Stimulated activated CD8-positive, alpha-beta memory T cell treated with anti-CD3 and anti-CD28 coated beads, Interleukin-4, amount 100 ng/mL, for 1 hour (primary cell): ENCODE measurements around the gene PAK4.

Experiments
- DNase-seq, 2 donors: peaks; one replicate each; pipeline ENCODE4 v3.0.0-alpha.2; 2020; ENCODE audit warnings: low read depth in 2 of 2, low spot score in 1 of 2

PAK4 gene

DNA sequence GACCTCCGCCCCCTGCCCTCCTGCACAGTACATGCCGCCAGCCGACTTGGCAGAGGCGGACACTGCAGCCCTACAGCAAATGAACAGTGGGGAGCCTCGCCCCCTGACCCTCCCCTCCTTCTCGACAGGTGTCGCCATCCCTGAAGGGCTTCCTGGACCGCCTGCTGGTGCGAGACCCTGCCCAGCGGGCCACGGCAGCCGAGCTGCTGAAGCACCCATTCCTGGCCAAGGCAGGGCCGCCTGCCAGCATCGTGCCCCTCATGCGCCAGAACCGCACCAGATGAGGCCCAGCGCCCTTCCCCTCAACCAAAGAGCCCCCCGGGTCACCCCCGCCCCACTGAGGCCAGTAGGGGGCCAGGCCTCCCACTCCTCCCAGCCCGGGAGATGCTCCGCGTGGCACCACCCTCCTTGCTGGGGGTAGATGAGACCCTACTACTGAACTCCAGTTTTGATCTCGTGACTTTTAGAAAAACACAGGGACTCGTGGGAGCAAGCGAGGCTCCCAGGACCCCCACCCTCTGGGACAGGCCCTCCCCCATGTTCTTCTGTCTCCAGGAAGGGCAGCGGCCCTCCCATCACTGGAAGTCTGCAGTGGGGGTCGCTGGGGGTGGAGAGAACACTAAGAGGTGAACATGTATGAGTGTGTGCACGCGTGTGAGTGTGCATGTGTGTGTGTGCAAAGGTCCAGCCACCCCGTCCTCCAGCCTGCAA lies 52.9 kb downstream of the PAK4 start:
- no peak for DNase-seq

DNA sequence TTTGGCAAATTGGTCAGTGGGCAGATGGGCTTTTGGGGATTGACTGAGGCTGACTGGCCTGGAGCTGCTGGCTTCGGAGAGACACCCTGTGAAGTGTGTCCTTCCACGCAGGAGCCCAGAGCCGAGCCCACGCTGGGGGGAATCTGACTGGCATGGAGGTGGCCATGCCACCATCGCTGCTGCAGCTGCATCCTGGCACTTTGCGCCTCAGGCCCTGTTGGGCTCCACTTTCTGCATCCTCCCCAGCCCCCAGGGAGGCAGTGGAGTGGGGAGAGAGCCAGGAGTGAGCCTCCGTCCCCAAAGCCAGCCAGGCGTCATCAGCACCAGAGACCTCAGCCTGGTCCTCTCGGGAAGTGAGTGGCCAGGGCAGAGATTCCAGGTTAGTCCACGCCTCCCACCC lies 54.2 kb downstream of the PAK4 start:
- DNase-seq: no peak

DNA sequence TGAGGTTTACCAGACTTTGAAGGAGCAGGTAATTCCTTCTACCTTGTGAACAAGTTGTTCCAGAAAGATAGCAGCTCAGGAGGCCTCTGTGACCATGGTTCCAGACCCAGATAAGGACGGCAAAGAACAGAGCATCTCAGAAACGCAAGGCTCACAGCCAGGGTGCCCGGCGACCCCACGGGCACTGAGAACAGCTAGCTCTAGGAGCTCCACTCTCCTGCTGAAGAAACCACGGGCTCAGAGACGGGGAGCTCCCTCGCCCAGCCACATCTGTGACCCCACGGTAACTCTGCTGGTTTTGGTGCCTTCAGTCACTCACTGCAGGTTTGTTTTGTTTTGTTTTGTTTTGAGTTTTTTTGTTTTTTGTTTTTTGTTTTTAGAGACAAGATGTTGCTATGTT lies 55.2 kb downstream of the PAK4 start:
- no peak for DNase-seq

GRCh38 chr19:39181500-39182173 lies 56.1 kb downstream of the PAK4 start:
- no peak for DNase-seq

- DNase-seq: no peak
These were observed 56.6 kb downstream of the PAK4 start for GRCh38 chr19:39182174-39182505.

DNA sequence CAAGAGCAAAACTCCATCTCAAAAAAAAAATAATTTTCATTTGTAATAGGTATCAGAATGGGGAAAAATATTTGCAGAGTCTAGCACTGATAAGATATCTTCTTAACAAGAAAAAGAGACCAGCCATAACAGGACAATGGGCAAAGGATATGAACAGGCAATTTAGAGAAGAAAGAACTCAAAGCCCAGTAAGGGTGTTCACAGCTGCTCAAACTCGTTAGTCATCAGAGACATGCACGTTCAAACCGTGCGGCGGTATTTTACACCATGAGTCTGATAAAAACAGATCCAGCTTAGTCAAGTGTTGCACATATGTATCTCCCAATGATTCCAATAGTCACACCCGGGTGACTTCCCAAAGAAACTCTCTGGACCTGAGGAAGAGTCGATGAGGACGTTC lies 57.5 kb downstream of the PAK4 start:
- no peak for DNase-seq

- no peak for DNase-seq
These were observed 60.8 kb downstream of the PAK4 start for GRCh38 chr19:39186391-39186790.

DNA sequence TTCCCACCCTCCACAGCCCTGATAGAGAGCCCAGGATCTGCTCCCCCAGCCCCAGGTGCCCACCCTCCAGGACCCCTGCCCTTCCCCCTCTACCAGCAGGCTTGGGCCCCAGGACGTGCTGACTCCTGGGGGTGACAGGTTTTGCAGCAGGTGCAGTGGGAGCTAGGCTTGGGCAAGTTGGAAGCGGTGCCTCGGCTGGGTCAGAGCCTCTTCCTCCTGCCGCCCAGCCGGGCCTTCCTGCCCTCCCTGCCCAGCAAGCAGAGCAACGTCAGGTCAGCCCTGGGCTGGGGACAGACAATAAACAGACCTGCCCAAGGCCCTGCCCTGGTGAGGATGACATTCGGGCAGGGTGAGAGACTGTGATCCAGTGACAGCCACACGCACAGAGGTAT lies 62.0 kb downstream of the PAK4 start:
- DNase-seq: no peak

GRCh38 chr19:39188960-39189359 lies 63.4 kb downstream of the PAK4 start:
- no peak for DNase-seq

DNA sequence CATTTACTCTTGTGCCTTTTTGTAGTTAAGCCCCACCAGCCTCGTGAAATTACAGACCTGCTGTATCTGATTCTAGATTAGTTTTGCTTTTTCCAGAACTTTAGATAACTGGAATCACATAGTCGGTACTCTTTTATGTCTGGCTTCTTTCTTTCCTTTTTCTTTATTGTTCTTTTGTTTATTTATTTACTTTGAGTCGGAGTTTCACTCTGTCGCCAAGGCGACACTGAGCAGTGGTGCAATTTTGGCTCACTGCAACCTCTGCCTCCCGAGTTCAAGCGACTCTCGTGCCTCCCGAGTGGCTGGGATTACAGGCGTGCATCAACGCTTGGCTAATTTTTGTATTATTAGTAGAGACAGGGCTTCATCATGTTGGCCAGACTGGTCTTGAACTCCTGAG lies 65.2 kb downstream of the PAK4 start:
- no peak for DNase-seq

DNA sequence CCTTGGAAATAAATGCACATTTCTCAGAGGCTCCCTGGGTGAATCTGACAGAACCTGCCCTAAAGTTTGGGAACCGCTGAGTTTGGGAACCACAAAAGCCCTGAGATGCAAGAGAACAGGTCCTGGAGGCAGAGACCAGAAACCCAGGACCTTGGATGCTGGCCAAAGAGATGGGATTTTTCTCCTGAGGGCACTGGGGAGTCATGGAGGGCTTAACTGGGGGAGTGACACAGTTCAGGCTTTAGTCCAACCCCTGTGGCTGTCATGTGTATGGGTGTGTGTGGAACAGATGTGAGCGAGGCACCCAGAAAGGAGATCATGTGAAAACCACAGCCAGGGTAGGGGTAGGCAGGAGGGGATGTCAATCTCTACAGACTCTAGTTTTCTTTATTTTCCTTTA lies 67.3 kb downstream of the PAK4 start:
- no peak for DNase-seq

DNA sequence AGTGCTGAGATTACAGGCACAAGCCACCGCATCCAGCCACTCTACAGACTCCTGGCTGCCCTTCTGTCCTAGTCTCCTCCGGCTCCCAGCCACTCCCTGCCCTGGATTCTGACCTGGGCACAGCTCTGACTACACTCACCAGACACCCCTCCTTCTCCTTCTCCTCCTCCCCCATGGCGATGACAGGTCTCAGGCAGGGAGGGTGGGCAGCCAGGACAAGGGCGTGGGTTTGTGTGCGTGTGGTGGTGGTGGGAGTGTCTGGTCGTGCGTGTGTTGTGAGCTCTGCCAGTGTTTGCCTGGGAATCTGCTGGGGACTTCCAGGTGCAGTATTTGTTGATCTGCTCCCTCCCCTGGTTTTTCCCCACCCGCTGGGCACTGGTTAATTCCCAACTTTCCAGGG lies 68.2 kb downstream of the PAK4 start:
- no peak for DNase-seq

GRCh38 chr19:39194832-39195542 lies 69.4 kb downstream of the PAK4 start:
- DNase-seq: no peak

DNA sequence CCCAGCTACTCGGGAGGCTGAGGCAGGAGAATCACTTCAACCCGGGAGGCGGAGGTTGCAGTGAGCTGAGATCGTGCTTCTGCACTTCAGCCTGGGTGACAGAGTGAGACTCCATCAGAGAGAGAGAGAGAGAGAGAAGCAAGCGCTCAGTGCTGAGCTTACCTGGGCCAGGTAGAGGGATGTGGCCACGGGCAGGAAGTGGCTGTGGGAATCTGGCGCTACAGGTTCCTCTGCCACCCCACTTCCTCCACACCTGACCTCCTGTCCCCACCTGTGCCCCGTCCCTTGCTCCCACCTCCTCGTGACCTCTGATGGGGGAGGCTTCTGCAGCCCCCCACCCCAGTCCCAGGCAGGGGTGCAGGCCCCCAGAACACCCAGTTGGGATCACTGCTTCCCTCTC lies 70.2 kb downstream of the PAK4 start:
- no peak for DNase-seq

GRCh38 chr19:39196320-39196719 lies 70.7 kb downstream of the PAK4 start:
- no peak for DNase-seq

DNA sequence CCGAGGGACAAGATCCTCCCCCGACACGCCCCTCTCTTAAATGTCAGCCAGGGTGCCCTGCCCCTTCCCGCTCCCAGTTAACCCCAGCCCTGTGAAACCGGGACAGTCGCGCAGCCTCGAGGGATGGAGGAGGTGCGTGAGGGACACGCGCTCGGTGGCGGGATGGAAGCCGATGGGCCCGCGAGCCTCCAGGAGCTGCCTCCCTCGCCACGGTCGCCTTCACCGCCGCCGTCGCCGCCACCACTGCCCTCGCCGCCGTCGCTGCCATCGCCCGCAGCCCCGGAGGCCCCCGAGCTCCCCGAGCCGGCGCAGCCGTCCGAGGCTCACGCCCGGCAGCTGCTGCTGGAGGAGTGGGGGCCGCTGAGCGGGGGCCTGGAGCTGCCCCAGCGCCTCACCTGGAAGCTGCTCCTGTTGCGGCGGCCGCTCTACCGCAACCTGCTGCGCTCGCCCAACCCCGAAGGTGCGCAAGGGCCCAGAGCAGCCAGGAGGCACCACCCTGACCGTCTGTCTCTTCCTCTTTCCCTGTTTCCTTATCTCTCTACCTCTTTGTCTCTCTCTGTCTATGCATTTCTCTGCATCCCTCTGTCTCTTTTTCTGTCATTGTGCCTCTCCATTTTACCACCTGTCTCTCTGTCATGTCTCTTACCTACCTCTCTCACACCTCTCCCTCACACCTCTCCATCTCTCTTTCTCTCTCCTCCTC lies 71.4 kb downstream of the PAK4 start, which contains the start of gene NCCRP1:
NCCRP1 (plus strand) TSS at position 105 of the 703 bp plus-strand sequence; CDS start at position 124, 19 bp downstream.
- DNase-seq: no peak

DNA sequence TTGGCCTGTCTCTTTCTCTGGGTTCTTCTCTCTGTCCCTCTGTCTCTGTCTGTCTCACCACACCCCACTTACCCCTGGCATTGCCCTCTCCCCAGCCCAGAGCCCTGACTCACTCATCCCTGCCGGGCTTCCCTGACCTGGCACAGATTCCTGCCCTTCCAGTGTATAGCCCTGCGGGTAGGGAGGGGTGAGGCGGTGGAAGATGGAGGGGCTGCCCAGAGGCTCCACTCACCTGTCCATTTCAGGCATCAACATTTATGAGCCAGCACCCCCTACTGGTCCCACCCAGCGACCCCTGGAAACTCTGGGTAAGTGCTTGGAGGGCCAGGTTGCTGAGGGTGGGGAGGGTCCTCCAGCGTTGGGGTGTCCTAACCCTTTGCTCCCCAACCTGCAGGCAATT lies 72.2 kb downstream of the PAK4 start:
- DNase-seq: no peak

DNA sequence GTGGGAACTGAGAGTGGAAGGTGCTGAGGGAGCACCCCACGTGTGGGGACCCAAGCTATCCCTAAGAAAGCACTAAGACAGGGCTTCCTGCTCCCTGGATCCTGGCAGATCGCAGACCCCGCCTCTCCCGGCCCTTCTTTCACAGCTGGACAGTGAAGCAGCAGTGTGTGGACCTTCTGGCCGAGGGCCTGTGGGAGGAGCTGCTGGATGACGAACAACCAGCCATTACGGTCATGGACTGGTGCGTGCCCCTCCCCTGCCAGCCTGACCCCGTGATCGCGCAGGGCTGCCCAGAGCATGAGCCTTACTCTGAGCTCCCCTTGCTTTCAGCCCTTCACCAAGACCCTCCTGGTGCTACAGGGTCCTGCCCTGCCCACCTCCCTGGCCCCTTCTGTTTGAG lies 73.4 kb downstream of the PAK4 start:
- no peak for DNase-seq

- DNase-seq: no peak
These were observed 74.6 kb downstream of the PAK4 start for GRCh38 chr19:39200066-39200802.

DNA sequence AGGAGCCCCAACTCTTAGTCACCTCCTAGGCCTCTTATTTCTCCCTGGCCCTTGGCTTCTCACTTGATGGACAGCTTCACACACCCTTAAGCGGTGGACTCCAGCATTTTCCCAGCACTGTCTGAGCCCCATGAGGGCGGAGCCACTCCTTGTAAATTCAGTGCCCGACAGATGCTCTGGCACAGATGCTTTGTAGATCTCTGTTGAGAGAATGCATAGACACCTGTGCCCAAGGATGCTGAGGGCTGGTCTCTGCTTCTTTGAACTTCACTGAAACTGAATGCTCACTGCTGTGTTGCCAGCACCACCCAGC lies 75.2 kb downstream of the PAK4 start:
- DNase-seq: no peak

GRCh38 chr19:39202998-39203355 lies 77.4 kb downstream of the PAK4 start:
- DNase-seq: no peak
